ENCODE measurements around the gene HACE1.
"Not testable (repeated sequence)": the region's sequence is repeated elsewhere in the genome, so short reads cannot be mapped to it uniquely, and the experiment has no call there.

Gene HACE1

DNA sequence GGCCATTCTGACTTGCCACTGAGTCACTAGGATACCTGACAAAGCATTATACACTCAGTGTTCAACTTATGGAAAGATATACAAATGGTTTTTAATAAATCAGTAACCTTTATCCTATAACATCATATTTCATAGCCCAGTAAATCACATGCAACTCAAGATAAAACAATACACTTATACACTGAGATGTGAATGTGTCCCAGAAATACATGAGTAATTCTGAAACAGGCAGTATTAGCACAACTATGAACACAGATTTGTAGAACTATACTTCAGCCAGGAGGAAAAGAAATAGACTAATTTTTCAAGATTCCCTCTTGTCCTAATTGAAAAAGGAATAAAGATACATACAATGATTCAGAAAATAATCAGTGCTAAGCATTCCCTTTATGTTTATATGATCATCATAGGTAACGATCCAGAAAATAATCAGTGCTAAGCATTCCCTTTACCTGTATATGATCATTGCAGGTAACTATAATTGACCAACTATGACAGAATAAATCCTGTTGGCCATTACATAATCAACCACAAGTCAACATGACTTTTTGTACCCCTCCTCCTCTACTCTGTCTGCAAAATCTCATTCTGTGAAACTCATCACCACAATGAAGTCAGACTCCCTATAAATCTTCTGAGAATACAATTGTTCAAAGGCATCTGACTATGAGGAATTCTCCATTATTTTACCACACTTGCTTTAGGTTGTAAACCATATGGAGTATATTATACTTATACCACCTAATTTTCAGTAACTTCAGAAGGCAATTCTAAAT lies 30.3 kb downstream of the HACE1 start:
- DNase-seq, result no peak

- no peak for DNase-seq
Observed at GRCh38 chr6:104828478-104828877, 31.2 kb downstream of the HACE1 start.

- DNase-seq, result not testable (repeated sequence)
Observed at GRCh38 chr6:104820820-104821219, 38.9 kb downstream of the HACE1 start.

- DNase-seq, result no peak
Observed at GRCh38 chr6:104816125-104816524, 43.6 kb downstream of the HACE1 start.

- no peak for DNase-seq
Observed at GRCh38 chr6:104814743-104815142, 45.0 kb downstream of the HACE1 start.

DNA sequence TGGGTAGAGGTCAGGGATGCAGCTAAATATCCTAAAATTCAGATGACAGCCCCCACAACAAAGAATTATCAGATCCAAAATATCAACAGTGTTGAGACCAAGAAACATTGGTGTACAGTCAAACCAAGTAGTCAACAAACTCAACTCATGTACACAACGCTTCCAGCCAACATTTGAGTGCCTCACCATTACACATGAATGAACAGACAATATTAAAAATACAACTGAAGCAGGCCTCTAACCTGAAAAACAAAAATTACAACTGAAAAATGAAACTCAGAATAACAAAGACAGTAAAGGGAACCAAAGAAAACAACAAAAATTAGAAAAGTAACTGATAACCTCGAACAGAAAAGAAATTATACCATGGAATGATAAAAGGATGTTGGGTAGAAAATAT lies 46.2 kb downstream of the HACE1 start:
- DNase-seq, result no peak

DNA sequence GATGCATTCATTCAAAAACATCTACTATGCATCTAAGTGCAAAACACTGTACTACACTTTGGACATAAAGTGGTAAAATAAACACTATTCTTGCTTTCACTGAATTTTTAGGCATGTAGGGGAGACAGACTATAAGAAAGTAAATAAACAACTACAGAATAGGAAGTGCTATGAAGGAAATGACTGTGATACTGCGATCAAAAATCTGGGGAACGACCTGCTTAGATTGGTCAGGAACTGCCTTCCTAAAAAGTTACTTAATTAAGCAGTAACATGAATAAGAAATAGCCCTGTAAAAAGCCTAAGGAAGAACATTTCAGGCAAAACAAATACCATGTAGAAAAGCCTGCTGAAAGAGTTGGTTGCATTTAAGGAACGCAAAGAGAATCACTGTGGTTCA lies 50.6 kb downstream of the HACE1 start:
- DNase-seq, result no peak

GRCh38 chr6:104805335-104805734 lies 54.4 kb downstream of the HACE1 start:
- DNase-seq, result not testable (repeated sequence)

GRCh38 chr6:104799134-104799657 lies 60.5 kb downstream of the HACE1 start:
- no peak for DNase-seq

- DNase-seq, result no peak
Observed at GRCh38 chr6:104796031-104796785, 63.5 kb downstream of the HACE1 start.

GRCh38 chr6:104795363-104795762 lies 64.4 kb downstream of the HACE1 start:
- DNase-seq, result no peak

GRCh38 chr6:104789770-104790190 lies 69.9 kb downstream of the HACE1 start:
- DNase-seq, result no peak

DNA sequence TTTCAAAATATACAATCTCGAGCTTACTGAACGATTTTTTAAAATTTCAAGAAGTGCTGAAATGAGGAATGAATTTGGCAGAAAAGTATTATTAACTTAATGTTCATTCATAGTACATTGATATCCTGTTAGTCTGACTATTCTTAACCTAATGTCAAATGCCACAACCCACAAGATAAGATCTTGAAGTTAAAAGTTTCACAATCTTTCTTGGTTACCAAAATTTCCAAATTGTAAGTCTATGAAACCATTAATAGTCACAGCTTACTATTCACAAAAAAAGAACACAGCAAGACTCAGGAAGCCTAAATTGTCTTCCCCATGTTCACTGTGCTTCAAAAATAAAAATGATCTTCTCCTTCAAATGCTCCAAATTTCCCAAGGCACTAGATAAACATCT lies 71.3 kb downstream of the HACE1 start:
- DNase-seq, result no peak

- DNase-seq, result no peak
Observed at GRCh38 chr6:104787305-104787704, 72.4 kb downstream of the HACE1 start.

DNA sequence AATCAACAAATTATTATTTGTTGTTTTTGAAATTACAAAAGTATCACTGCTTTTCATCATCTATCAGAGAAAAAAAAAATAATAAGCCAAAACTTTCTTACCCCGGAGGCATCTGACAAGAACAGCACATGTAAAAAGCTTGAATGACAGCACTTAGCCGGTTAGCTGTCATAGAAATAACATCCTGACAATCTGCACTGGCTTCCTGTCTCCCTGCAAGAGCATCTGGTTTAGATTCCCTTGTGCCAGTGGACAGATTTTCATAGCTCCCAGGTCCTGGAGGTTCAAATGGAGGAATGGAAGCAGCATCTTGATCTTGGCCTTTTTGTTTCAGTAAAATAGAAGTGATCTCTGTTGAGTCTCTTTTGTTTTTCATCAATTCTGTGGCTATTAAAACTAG lies 74.8 kb downstream of the HACE1 start:
- DNase-seq, result no peak

- DNase-seq, result no peak
Observed at GRCh38 chr6:104771258-104771832, 88.4 kb downstream of the HACE1 start.

DNA sequence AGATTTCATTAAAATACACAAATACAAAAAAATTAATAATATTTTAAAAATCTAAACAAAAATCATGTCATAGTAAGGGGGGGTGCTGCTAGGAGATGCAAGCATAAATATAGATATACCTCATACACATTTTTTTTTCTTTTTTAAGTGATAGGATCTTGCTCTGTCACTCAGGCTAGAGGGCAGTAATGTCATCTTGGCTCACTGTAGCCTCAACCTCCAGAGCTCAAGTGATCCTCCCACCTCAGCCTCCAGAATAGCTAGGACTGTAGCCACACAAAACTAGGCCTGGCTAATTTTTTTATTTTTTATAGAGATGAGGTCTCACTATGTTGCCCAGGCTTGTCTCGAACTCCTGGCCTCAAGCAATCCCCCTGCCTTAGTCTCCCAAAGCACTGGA lies 90.8 kb downstream of the HACE1 start:
- no peak for DNase-seq

GRCh38 chr6:104766595-104766994 lies 93.1 kb downstream of the HACE1 start:
- no peak for DNase-seq

DNA sequence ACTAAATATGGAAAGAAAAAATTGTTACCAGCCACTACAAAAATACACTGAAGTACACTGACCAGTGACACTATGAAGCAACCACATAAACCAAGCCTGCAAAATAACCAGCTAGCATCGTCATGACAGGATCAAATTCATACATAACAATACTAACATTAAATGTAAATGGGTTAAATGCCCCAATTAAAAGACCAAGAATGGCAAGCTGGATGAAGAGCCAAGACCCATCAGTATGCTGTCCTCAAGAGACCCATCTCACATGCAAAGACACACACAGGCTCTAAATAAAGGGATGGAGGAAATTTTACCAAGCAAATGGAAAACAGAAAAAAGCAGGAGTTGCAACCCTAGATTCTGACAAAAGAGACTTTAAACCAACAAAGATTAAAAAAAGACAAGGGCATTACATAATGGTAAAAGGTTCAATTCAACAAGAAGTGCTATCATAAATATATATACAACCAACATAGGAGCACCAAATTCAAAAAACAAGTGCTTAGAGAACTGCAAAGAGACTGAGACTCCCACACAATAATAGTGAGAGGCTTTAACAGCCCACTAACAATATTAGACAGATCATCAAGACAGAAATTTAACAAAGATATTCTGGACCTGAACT lies 104.8 kb downstream of the HACE1 start:
- DNase-seq, result no peak

DNA sequence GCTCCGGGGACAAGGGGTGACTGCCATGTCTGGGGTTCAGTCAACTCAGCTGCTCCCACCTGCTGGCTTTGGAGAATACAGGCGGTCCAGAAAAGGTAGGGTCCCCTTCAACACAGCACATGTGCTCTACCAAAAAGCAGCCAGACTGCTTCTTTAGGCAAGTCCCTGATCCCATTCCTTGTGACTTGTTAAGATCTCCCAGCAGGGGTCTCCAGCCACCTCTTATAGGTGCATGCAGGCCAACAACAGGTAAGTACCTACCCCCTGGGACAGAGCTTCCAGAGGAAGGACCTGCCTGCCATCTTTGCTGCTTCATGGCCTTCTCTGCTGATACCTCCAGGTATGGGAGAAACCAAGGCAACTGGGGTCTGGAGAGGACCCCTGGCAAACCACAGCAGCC lies 106.5 kb downstream of the HACE1 start:
- DNase-seq, result no peak

DNA sequence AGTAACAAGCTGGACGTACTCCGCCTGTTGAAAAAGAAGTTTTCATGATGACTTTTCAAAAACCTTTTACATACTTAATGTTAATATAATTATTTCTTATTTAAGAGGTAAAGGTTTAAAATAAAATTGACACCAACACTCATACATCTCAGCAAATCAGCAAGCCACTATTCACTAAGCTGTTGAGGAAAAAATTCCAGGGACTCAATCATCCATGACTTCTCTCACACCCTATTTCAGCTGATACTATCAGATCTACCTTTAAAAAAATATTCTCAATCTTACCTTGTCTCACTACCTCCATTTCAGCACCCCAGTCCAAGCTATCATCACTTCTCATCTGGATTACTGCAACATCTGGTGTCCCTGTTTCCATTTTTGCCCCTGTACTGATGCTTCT lies 109.3 kb downstream of the HACE1 start:
- no peak for DNase-seq

- not testable (repeated sequence) for DNase-seq
Observed at GRCh38 chr6:104739124-104739523, 120.6 kb downstream of the HACE1 start.

- not testable (repeated sequence) for DNase-seq
Observed at GRCh38 chr6:104737567-104737966, 122.2 kb downstream of the HACE1 start.
